GM18505 (cell line): ENCODE measurements around the gene CT45A7.
"Not testable (repeated sequence)": the region's sequence is repeated elsewhere in the genome, so short reads cannot be mapped to it uniquely, and the experiment has no call there.

Source experiments
- ATAC-seq: cut with Tn5 transposase; IDR thresholded peaks from one replicate; pipeline ENCODE4 v1.9.1; 2021; ENCODE audit not compliant: unreplicated experiment

The CT45A7 gene

GRCh38 chrX:135837180-135837579, at the start of gene CT45A7:
CT45A7 (minus strand) TSS chrX:135837280; CDS start chrX:135833533, 3,747 bp downstream.
- ATAC-seq = not testable (repeated sequence)

- not testable (repeated sequence) for ATAC-seq
Observed at GRCh38 chrX:135882741-135883140, 45.7 kb upstream of the CT45A7 start.

GRCh38 chrX:135871712-135872111, 34.6 kb upstream of the CT45A7 start, which contains the start of gene CT45A9:
CT45A9 (minus strand) TSS chrX:135871812; CDS start chrX:135868061, 3,751 bp downstream.
- ATAC-seq = not testable (repeated sequence)

- ATAC-seq = not testable (repeated sequence)
Observed at GRCh38 chrX:135854438-135854837, 17.4 kb upstream of the CT45A7 start, which contains the start of gene CT45A8. CT45A8 (minus strand) TSS chrX:135854538; CDS start chrX:135850783, 3,755 bp downstream.

- not testable (repeated sequence) for ATAC-seq
Observed at GRCh38 chrX:135819912-135820311, 17.2 kb downstream of the CT45A7 start, which contains the start of gene CT45A2. CT45A2 (minus strand) TSS chrX:135820012; CDS start chrX:135816265, 3,747 bp downstream.

GRCh38 chrX:135802687-135803086, 34.4 kb downstream of the CT45A7 start, which contains the start of gene CT45A6:
CT45A6 (minus strand) TSS chrX:135802787; CDS start chrX:135798993, 3,794 bp downstream.
- ATAC-seq = not testable (repeated sequence)

GRCh38 chrX:135785403-135785802, 51.7 kb downstream of the CT45A7 start, which contains the start of gene CT45A5:
CT45A5 (minus strand) TSS chrX:135785503; CDS start chrX:135781729, 3,774 bp downstream.
- not testable (repeated sequence) for ATAC-seq
